ENCODE data around the gene NEK6.

Gene NEK6

GRCh38 chr9:124221676-124222075 lies 36.1 kb upstream of the NEK6 start:
- Histone ChIP-seq H3K4me1 (ENCODE audit: low read depth, poor library complexity, severe bottlenecking) (peaks cover 60% of the 10 kb centered on the region), H4K20me1 (ENCODE audit: insufficient read depth) (no peaks in the 10 kb centered on the region), H3K9ac (no peak overlapping the region), H3K36me3 (ENCODE audit: insufficient read depth) (no peaks in the 10 kb centered on the region), H2AFZ (ENCODE audit: low read depth) (no peak overlapping the region), H3K4me3 (IDR thresholded peaks at IDR 0.05; ENCODE audit: insufficient read depth, low read depth, low read length) (no peak overlapping the region), H3K79me2 (ENCODE audit: insufficient read depth, low read depth) (no peaks in the 10 kb centered on the region), H3K27me3 (ENCODE audit: insufficient read depth, low read depth) (no peaks in the 10 kb centered on the region), H3K27ac (no peak overlapping the region), H3K4me2 (no peak overlapping the region)
- TF ChIP-seq CTCF (conservative IDR thresholded peaks at IDR 0.05; ENCODE audit: low read depth, low read length) = no peak

- H3K4me3 ChIP-seq (IDR thresholded peaks at IDR 0.05; ENCODE audit: insufficient read depth, low read depth, low read length) = no peak overlapping the region
- no peak overlapping the region for H3K27ac ChIP-seq
- no peak overlapping the region for H3K4me2 ChIP-seq
- H3K4me1 ChIP-seq (ENCODE audit: low read depth, poor library complexity, severe bottlenecking) = peaks cover 55% of the 10 kb centered on the region
- TF ChIP-seq CTCF (conservative IDR thresholded peaks at IDR 0.05; ENCODE audit: low read depth, low read length) = no peak
- H3K36me3 ChIP-seq (ENCODE audit: insufficient read depth) = no peaks in the 10 kb centered on the region
- H4K20me1 ChIP-seq (ENCODE audit: insufficient read depth) = no peaks in the 10 kb centered on the region
- no peaks in the 10 kb centered on the region for H3K27me3 ChIP-seq (ENCODE audit: insufficient read depth, low read depth)
- no peak overlapping the region for H2AFZ ChIP-seq (ENCODE audit: low read depth)
- H3K9ac ChIP-seq = no peak overlapping the region
- no peaks in the 10 kb centered on the region for H3K79me2 ChIP-seq (ENCODE audit: insufficient read depth, low read depth)
These were observed 35.6 kb upstream of the NEK6 start for GRCh38 chr9:124222109-124222508.

- Histone ChIP-seq H4K20me1 (ENCODE audit: insufficient read depth) (no peaks in the 10 kb centered on the region), H3K9ac (no peak overlapping the region), H3K27ac (no peak overlapping the region), H3K27me3 (ENCODE audit: insufficient read depth, low read depth) (no peaks in the 10 kb centered on the region), H3K36me3 (ENCODE audit: insufficient read depth) (no peaks in the 10 kb centered on the region), H3K4me1 (ENCODE audit: low read depth, poor library complexity, severe bottlenecking) (peaks cover 45% of the 10 kb centered on the region), H3K4me2 (peak overlapping the region; percentile 13; the same call in 1 of the 2 replicates), H3K4me3 (IDR thresholded peaks at IDR 0.05; ENCODE audit: insufficient read depth, low read depth, low read length) (no peak overlapping the region), H3K79me2 (ENCODE audit: insufficient read depth, low read depth) (no peaks in the 10 kb centered on the region), H2AFZ (ENCODE audit: low read depth) (no peak overlapping the region)
- TF ChIP-seq CTCF (conservative IDR thresholded peaks at IDR 0.05; ENCODE audit: low read depth, low read length) = no peak
These were observed 34.6 kb upstream of the NEK6 start for GRCh38 chr9:124222918-124223720.

GRCh38 chr9:124225945-124226344 lies 31.8 kb upstream of the NEK6 start:
- no peak overlapping the region for H3K4me2 ChIP-seq
- peaks cover 27% of the 10 kb centered on the region for H3K4me1 ChIP-seq (ENCODE audit: low read depth, poor library complexity, severe bottlenecking)
- H3K27ac ChIP-seq = no peak overlapping the region
- no peaks in the 10 kb centered on the region for H4K20me1 ChIP-seq (ENCODE audit: insufficient read depth)
- no peaks in the 10 kb centered on the region for H3K79me2 ChIP-seq (ENCODE audit: insufficient read depth, low read depth)
- H2AFZ ChIP-seq (ENCODE audit: low read depth) = no peak overlapping the region
- no peaks in the 10 kb centered on the region for H3K36me3 ChIP-seq (ENCODE audit: insufficient read depth)
- no peak overlapping the region for H3K9ac ChIP-seq
- no peak overlapping the region for H3K4me3 ChIP-seq (IDR thresholded peaks at IDR 0.05; ENCODE audit: insufficient read depth, low read depth, low read length)
- H3K27me3 ChIP-seq (ENCODE audit: insufficient read depth, low read depth) = no peaks in the 10 kb centered on the region
- TF ChIP-seq CTCF (conservative IDR thresholded peaks at IDR 0.05; ENCODE audit: low read depth, low read length) = no peak

Measured in KMS-11 (cell line).